Neuronal stem cell (in vitro differentiated cells): Measurements from ENCODE around the gene GON4L.
"Not testable (repeated sequence)": the region's sequence is repeated elsewhere in the genome, so short reads cannot be mapped to it uniquely, and the experiment has no call there.

ENCODE experiments used
- DNase-seq: peaks from one replicate; pipeline ENCODE4 v3.0.0-alpha.2; 2013; ENCODE audit warnings: low spot score
- H2AFZ ChIP-seq: one replicate; pipeline ENCODE4 v1.6.1; 2013; ENCODE audit warnings: mild to moderate bottlenecking, low read length, inconsistent platforms
- H2AK5ac ChIP-seq: 2 replicates; pipeline ENCODE4 v1.6.1; 2013; ENCODE audit warnings: low read depth, mild to moderate bottlenecking, inconsistent platforms, low read length, moderate library complexity, mixed read lengths
- H2BK120ac ChIP-seq: 2 replicates; pipeline ENCODE4 v1.6.1; 2013; ENCODE audit warnings: low read depth, mild to moderate bottlenecking, inconsistent platforms, low read length, moderate library complexity, mixed read lengths
- H2BK12ac ChIP-seq: one replicate; pipeline ENCODE4 v1.6.1; 2013; ENCODE audit warnings: low read length, inconsistent platforms
- H2BK15ac ChIP-seq: 2 replicates; pipeline ENCODE4 v1.6.1; 2013; ENCODE audit warnings: mild to moderate bottlenecking, low read length, inconsistent platforms, mixed read lengths
- H2BK5ac ChIP-seq: one replicate; pipeline ENCODE4 v1.6.1; 2013; ENCODE audit warnings: inconsistent platforms, mild to moderate bottlenecking, low read length, moderate library complexity
- H3K14ac ChIP-seq: one replicate; pipeline ENCODE4 v1.6.1; 2013; ENCODE audit warnings: low read length, inconsistent platforms
- H3K18ac ChIP-seq: 2 replicates; pipeline ENCODE4 v1.6.1; 2013; ENCODE audit warnings: low read length, inconsistent platforms
- H3K23ac ChIP-seq: 2 replicates; pipeline ENCODE4 v1.6.1; 2013; ENCODE audit warnings: low read depth, mild to moderate bottlenecking, mixed read lengths, low read length, inconsistent platforms; ENCODE audit not compliant: poor library complexity
- H3K27ac ChIP-seq: replicated peaks from 3 replicates; pipeline ENCODE4 v1.5.1; 2013; ENCODE audit warnings: low read length, inconsistent platforms
- H3K27me3 ChIP-seq, 3 experiments: 2 replicates each; pipeline ENCODE4 v1.6.1; 2013; ENCODE audit warnings: low read length in 3 of 3, mild to moderate bottlenecking in 2 of 3, inconsistent platforms in 1 of 3, low read depth in 1 of 3, mixed read lengths in 1 of 3, moderate library complexity in 1 of 3; ENCODE audit not compliant: control insufficient read depth in 3 of 3, insufficient read depth in 3 of 3
- H3K36me3 ChIP-seq, 2 donors: replicated peaks in 1 of 2; 2 replicates each; pipeline ENCODE4 v1.6.1; 2013; ENCODE audit warnings: low read length in 2 of 2; ENCODE audit not compliant: control insufficient read depth in 2 of 2, insufficient read depth in 2 of 2
- H3K4ac ChIP-seq: 2 replicates; pipeline ENCODE4 v1.6.1; 2013; ENCODE audit warnings: inconsistent platforms, mild to moderate bottlenecking, low read length, moderate library complexity
- H3K4me1 ChIP-seq, 2 donors: 1 replicate in 1 of 2; 2 replicates in 1 of 2; pipeline ENCODE4 v1.6.1; 2013; ENCODE audit warnings: low read length in 2 of 2, low read depth in 1 of 2; ENCODE audit not compliant: control insufficient read depth in 2 of 2, insufficient read depth in 1 of 2
- H3K4me2 ChIP-seq: one replicate; pipeline ENCODE4 v1.6.1; 2013; ENCODE audit warnings: mild to moderate bottlenecking, low read length, inconsistent platforms; ENCODE audit not compliant: insufficient read depth, poor library complexity, severe bottlenecking
- H3K4me3 ChIP-seq, 2 donors: 2 replicates each; pipeline ENCODE4 v1.5.1; 2013; ENCODE audit warnings: low read length in 2 of 2, mild to moderate bottlenecking in 2 of 2, inconsistent platforms in 1 of 2, moderate library complexity in 1 of 2
- H3K79me1 ChIP-seq: one replicate; pipeline ENCODE4 v1.6.1; 2013; ENCODE audit warnings: low read depth, mild to moderate bottlenecking, inconsistent platforms, low read length, moderate library complexity
- H3K9ac ChIP-seq: one replicate; pipeline ENCODE4 v1.6.1; 2013; ENCODE audit warnings: mild to moderate bottlenecking, low read depth, low read length, inconsistent platforms; ENCODE audit not compliant: poor library complexity
- H3K9me3 ChIP-seq, 2 donors: replicated peaks in 1 of 2; 2 replicates each; pipeline versions ENCODE3 to v1.6.1; 2013; ENCODE audit warnings: low read length in 2 of 2, mild to moderate bottlenecking in 2 of 2, inconsistent platforms in 1 of 2, low read depth in 1 of 2, mixed read lengths in 1 of 2, moderate library complexity in 1 of 2; ENCODE audit not compliant: control insufficient read depth in 2 of 2, insufficient read depth in 1 of 2
- H4K8ac ChIP-seq: one replicate; pipeline ENCODE4 v1.6.1; 2013; ENCODE audit warnings: low read depth, mild to moderate bottlenecking, inconsistent platforms, low read length, moderate library complexity
- H4K91ac ChIP-seq: one replicate; pipeline ENCODE4 v1.6.1; 2013; ENCODE audit warnings: low read length, low read depth, mild to moderate bottlenecking, inconsistent platforms; ENCODE audit not compliant: poor library complexity
- WGBS, 2 donors: extraction: QIAGEN DNeasy Blood & Tissue Kit; methylation state at CpG; one replicate each; pipeline ENCODE4 v1.1.7; 2013; ENCODE audit warnings: missing lambda C conversion rate in 2 of 2, mixed read lengths in 1 of 2; ENCODE audit not compliant: insufficient read length in 2 of 2, insufficient replicate concordance in 1 of 2; ENCODE audit errors: extremely low coverage in 2 of 2; 5-methylcytosine and 5-hydroxymethylcytosine counted together

Gene GON4L

DNA sequence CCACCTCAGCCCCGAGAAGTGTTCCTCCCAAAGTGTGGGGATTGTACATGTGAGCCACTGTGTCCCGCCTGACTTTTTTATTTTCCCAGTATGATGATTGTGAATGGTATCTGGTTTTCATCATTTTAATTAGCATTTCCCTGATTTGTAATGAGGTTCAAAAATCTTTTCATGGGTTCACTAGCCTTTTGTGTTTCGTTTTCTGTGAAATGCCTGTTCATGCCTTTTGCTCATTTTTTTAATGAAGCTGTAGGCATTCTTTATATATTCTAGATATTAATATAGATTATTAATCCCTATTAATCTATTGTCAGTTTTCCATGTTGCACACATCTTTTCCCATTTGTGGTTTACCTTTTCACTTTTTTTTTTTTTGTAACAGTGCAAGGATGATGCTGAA, 147.6 kb downstream of the GON4L start:
- H2BK5ac ChIP-seq: no peak overlapping the region
- H3K4me3 ChIP-seq: no peak overlapping the region
- H3K36me3 ChIP-seq: peaks cover 3 to 42% of the 10 kb centered on the region in 2 donors
- H3K4me2 ChIP-seq: no peak overlapping the region
- H3K9ac ChIP-seq: no peak overlapping the region
- H4K91ac ChIP-seq: no peak overlapping the region
- peaks cover 3 to 11% of the 10 kb centered on the region in 2 donors for H3K9me3 ChIP-seq
- no peak overlapping the region for H2BK12ac ChIP-seq
- H2AFZ ChIP-seq: no peak overlapping the region
- H3K18ac ChIP-seq: no peak overlapping the region
- no peak overlapping the region for H3K14ac ChIP-seq
- H2BK120ac ChIP-seq: no peak overlapping the region
- H3K27me3 ChIP-seq: no peaks in the 10 kb centered on the region
- H4K8ac ChIP-seq: no peak overlapping the region
- H3K79me1 ChIP-seq: peaks cover 3% of the 10 kb centered on the region
- no CpG with 5 or more reads among the region's 3 CpGs for WGBS, 2 donors
- H3K23ac ChIP-seq: no peak overlapping the region
- H3K4ac ChIP-seq: no peak overlapping the region
- DNase-seq: no peak
- H2AK5ac ChIP-seq: no peak overlapping the region
- no peak overlapping the region for H3K27ac ChIP-seq
- H2BK15ac ChIP-seq: no peak overlapping the region
- no peaks in the 10 kb centered on the region for H3K4me1 ChIP-seq

DNA sequence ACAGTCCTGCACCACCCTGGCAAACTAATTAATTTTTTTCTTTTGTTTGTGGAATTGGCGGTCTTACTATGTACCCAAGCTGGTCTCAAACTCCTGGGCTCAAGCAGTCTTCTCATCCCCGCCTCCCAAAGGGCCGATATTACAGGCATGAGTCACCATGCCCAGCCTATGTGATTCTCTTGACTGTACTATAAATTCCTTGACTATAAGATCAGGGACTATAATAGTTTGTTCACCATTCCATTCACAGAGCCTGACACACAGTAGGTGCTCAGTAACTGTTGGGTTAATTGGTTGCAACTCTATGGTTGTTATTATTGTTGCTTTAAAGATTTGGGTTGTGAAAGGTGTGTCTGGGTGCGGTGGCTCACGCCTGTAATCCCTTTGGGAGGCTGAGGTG, 150.9 kb downstream of the GON4L start:
- no peak overlapping the region for H3K4ac ChIP-seq
- no peak overlapping the region for H2BK15ac ChIP-seq
- no peak overlapping the region for H2AFZ ChIP-seq
- no peak overlapping the region for H2BK120ac ChIP-seq
- H4K91ac ChIP-seq: no peak overlapping the region
- no peak overlapping the region for H2BK5ac ChIP-seq
- no peaks in the 10 kb centered on the region for H3K4me1 ChIP-seq
- no peak overlapping the region for H3K23ac ChIP-seq
- no peak overlapping the region for H3K4me2 ChIP-seq
- no peak overlapping the region for H2BK12ac ChIP-seq
- no peak overlapping the region for H3K27ac ChIP-seq
- no peak overlapping the region for H4K8ac ChIP-seq
- H3K9ac ChIP-seq: no peak overlapping the region
- H3K79me1 ChIP-seq: peaks cover 3% of the 10 kb centered on the region
- DNase-seq: no peak
- peaks cover 3 to 16% of the 10 kb centered on the region in 2 donors for H3K36me3 ChIP-seq
- H3K4me3 ChIP-seq: no peak overlapping the region
- H2AK5ac ChIP-seq: no peak overlapping the region
- H3K9me3 ChIP-seq: peaks cover 3 to 11% of the 10 kb centered on the region in 2 donors
- no peak overlapping the region for H3K18ac ChIP-seq
- no peaks in the 10 kb centered on the region for H3K27me3 ChIP-seq
- H3K14ac ChIP-seq: no peak overlapping the region
- WGBS, 2 donors: no CpG with 5 or more reads among the region's 5 CpGs

DNA sequence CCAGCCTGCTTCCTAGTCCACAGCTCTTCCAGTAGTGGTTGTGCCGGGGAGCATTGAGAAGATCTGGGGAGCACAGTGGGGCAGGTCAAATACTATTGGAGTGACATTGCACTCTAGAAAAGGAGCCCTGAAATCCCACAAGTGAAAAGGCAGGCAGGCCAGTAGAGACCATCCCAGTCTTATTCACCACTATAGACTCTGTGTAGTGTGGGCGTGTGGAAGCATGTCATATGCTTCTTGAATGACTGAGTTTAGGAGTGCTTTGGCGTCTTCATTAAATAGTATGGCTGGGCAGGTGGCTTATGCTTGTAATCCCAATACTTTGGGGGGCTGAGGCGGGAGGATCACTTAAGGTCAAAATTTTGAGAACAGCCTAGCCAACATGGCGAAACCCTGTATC, 152.6 kb downstream of the GON4L start:
- not testable (repeated sequence) for DNase-seq, H2AFZ ChIP-seq, H4K91ac ChIP-seq, H3K14ac ChIP-seq, H3K4me3 ChIP-seq, H3K4me2 ChIP-seq, H2BK12ac ChIP-seq, H3K23ac ChIP-seq, H2BK15ac ChIP-seq, H2BK120ac ChIP-seq, H3K4ac ChIP-seq, H4K8ac ChIP-seq, H3K36me3 ChIP-seq, H3K18ac ChIP-seq, H3K79me1 ChIP-seq, H3K27ac ChIP-seq, H3K4me1 ChIP-seq, H3K27me3 ChIP-seq, H2BK5ac ChIP-seq, H3K9ac ChIP-seq, H2AK5ac ChIP-seq
- peaks cover 3 to 13% of the 10 kb centered on the region in 2 donors for H3K9me3 ChIP-seq
- WGBS, 2 donors: no CpG with 5 or more reads among the region's 5 CpGs

DNA sequence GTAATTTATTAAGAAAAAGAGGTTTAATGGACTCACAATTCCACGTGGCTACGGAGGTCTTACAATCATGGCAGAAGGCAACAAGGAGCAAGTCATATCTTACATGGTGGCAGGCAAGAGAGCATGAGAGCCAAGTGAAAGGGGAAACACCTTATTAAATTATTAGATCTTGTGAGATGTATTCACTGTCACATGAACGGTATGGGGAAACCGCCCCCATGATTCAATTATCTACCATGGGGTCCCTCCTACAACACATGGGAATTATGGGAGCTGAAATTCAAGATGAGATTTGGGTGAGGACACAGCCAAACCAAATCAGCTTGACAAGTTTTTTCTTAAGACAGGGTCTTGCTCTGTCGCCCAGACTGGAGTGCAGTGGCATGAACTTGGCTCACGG, 153.8 kb downstream of the GON4L start:
- Histone ChIP-seq H3K4me2 (no peak overlapping the region), H3K4me1 (no peaks in the 10 kb centered on the region), H4K8ac (no peak overlapping the region), H3K9me3 (peaks cover 0 to 11% of the 10 kb centered on the region in 2 donors), H3K18ac (no peak overlapping the region), H3K4ac (no peak overlapping the region), H2AFZ (no peak overlapping the region), H3K23ac (no peak overlapping the region), H2BK120ac (no peak overlapping the region), H3K27me3 (no peaks in the 10 kb centered on the region), H2AK5ac (no peak overlapping the region), H3K9ac (no peak overlapping the region), H3K27ac (no peak overlapping the region), H2BK15ac (no peak overlapping the region), H3K79me1 (peaks cover 6% of the 10 kb centered on the region), H3K14ac (no peak overlapping the region), H2BK5ac (no peak overlapping the region), H2BK12ac (no peak overlapping the region), H4K91ac (no peak overlapping the region), H3K36me3 (no peaks in the 10 kb centered on the region), H3K4me3 (no peak overlapping the region)
- no CpG with 5 or more reads among the region's 6 CpGs for WGBS, 2 donors
- DNase-seq: no peak
